Measurements from ENCODE around the gene SCYL1. TPM values are rescaled to one million over a fixed set of nuclear protein-coding genes. Genes with fewer than 3 reads are reported as not detected.

The SCYL1 gene
- total RNA-seq, 1 experiment from 2014 or later, result 53.6 TPM

GRCh38 chr11:65579291-65579690 is 54.4 kb downstream of the SCYL1 start:
- TF ChIP-seq CTCF (IDR thresholded peaks at IDR 0.05; ENCODE audit: unreplicated experiment), result no peak
- H3K4me1 Mint-ChIP-seq (ENCODE audit: low read depth, unreplicated experiment), result peaks cover 14% of the 10 kb centered on the region
- CTCF ChIA-PET, result no interaction called here
- no TSS peak for BruUV-seq (replicated peaks)
- no peaks in the 10 kb centered on the region for H3K9me3 Mint-ChIP-seq (ENCODE audit: low read depth, unreplicated experiment)
- intact Hi-C loops (cut with micrococcal nuclease; ENCODE audit: unreplicated experiment), result no loop called here
- no peaks in the 10 kb centered on the region for H3K27me3 Mint-ChIP-seq (ENCODE audit: unreplicated experiment)
- no peak overlapping the region for H3K4me3 Mint-ChIP-seq (ENCODE audit: low read depth, unreplicated experiment)
- H3K27ac Mint-ChIP-seq (ENCODE audit: unreplicated experiment), result no peak overlapping the region
- H3K36me3 Mint-ChIP-seq (ENCODE audit: insufficient read depth, unreplicated experiment), result peaks cover 78% of the 10 kb centered on the region
- DNase-seq, result no peak

DNA sequence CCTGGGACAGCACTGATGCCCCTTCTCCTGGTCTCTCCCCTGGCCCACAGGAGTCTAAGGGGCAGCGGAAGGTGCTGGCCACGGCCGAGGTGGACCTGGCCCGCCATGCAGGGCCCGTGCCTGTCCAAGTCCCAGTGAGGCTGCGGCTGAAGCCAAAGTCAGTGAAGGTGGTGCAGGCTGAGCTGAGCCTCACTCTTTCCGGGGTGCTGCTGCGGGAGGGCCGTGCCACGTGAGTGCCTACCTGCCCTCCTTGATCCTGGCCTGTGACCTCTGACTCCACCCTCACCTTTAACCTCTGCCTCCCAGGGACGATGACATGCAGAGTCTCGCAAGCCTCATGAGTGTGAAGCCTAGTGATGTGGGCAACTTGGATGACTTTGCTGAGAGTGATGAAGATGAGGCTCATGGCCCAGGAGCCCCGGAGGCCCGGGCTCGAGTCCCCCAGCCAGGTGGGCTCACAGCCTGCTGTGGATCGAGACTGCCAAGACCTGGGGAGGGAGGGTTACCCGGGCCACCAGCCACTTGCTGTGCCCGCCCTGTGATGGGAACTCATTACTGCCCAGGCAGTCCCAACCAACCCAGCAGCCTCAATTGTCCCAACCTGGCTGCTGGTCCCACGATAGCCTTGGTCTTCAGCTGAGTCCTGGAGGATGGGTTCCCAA is 55.3 kb downstream of the SCYL1 start:
- peaks cover 74% of the 10 kb centered on the region for H3K36me3 Mint-ChIP-seq (ENCODE audit: insufficient read depth, unreplicated experiment)
- no peaks in the 10 kb centered on the region for H3K9me3 Mint-ChIP-seq (ENCODE audit: low read depth, unreplicated experiment)
- no peaks in the 10 kb centered on the region for H3K27me3 Mint-ChIP-seq (ENCODE audit: unreplicated experiment)
- peaks cover 14% of the 10 kb centered on the region for H3K4me1 Mint-ChIP-seq (ENCODE audit: low read depth, unreplicated experiment)
- CTCF ChIA-PET, result interaction anchor here (0.6 kb wide), 1 partner anchor 482 kb away, joined by 3 read pairs; no protein-coding TSS in a partner anchor
- DNase-seq, result no peak
- H3K27ac Mint-ChIP-seq (ENCODE audit: unreplicated experiment), result peak overlapping the region; percentile 12
- no TSS peak for BruUV-seq (replicated peaks)
- TF ChIP-seq CTCF (IDR thresholded peaks at IDR 0.05; ENCODE audit: unreplicated experiment), result no peak
- intact Hi-C loops (cut with micrococcal nuclease; ENCODE audit: unreplicated experiment), result no loop called here
- H3K4me3 Mint-ChIP-seq (ENCODE audit: low read depth, unreplicated experiment), result no peak overlapping the region

GRCh38 chr11:65580756-65581155 is 55.9 kb downstream of the SCYL1 start:
- CTCF ChIA-PET, result interaction anchor here (0.6 kb wide), 1 partner anchor 482 kb away, joined by 3 read pairs; no protein-coding TSS in a partner anchor
- Mint-ChIP-seq H3K4me3 (ENCODE audit: low read depth, unreplicated experiment) (no peak overlapping the region), H3K27ac (ENCODE audit: unreplicated experiment) (peak overlapping the region; percentile 12), H3K9me3 (ENCODE audit: low read depth, unreplicated experiment) (no peaks in the 10 kb centered on the region), H3K36me3 (ENCODE audit: insufficient read depth, unreplicated experiment) (peaks cover 68% of the 10 kb centered on the region), H3K27me3 (ENCODE audit: unreplicated experiment) (no peaks in the 10 kb centered on the region), H3K4me1 (ENCODE audit: low read depth, unreplicated experiment) (peaks cover 14% of the 10 kb centered on the region)
- no peak for DNase-seq
- TF ChIP-seq CTCF (IDR thresholded peaks at IDR 0.05; ENCODE audit: unreplicated experiment), result no peak
- intact Hi-C loops (cut with micrococcal nuclease; ENCODE audit: unreplicated experiment), result no loop called here
- no TSS peak for BruUV-seq (replicated peaks)

- peaks cover 57% of the 10 kb centered on the region for H3K36me3 Mint-ChIP-seq (ENCODE audit: insufficient read depth, unreplicated experiment)
- no peaks in the 10 kb centered on the region for H3K27me3 Mint-ChIP-seq (ENCODE audit: unreplicated experiment)
- CTCF ChIA-PET, result no interaction called here
- DNase-seq, result no peak
- no TSS peak for BruUV-seq (replicated peaks)
- H3K4me1 Mint-ChIP-seq (ENCODE audit: low read depth, unreplicated experiment), result peaks cover 14% of the 10 kb centered on the region
- no peak for TF ChIP-seq CTCF (IDR thresholded peaks at IDR 0.05; ENCODE audit: unreplicated experiment)
- no peak overlapping the region for H3K27ac Mint-ChIP-seq (ENCODE audit: unreplicated experiment)
- intact Hi-C loops (cut with micrococcal nuclease; ENCODE audit: unreplicated experiment), result no loop called here
- H3K4me3 Mint-ChIP-seq (ENCODE audit: low read depth, unreplicated experiment), result no peak overlapping the region
- no peaks in the 10 kb centered on the region for H3K9me3 Mint-ChIP-seq (ENCODE audit: low read depth, unreplicated experiment)
Measured at GRCh38 chr11:65581928-65582327, 57.0 kb downstream of the SCYL1 start.
